GM23248 (cell line): ENCODE results near the gene MEST. TPM values are rescaled to one million over a fixed set of nuclear protein-coding genes. Genes with fewer than 3 reads are reported as not detected.
A peak's percentile ranks its signal among the peaks of the same experiment; 100 is the strongest.

Experiments
- DNase-seq: peaks from one replicate; pipeline ENCODE4 v3.0.0-alpha.2; 2015
- H2AFZ ChIP-seq: fragments of 200-600 bp; sonication (generic); 2 replicates; pipeline ENCODE4 v1.6.1; 2016; ENCODE audit warnings: antibody characterized with exemption
- H3F3A ChIP-seq: fragments of 200-600 bp; sonication (generic); 2 replicates; pipeline ENCODE4 v1.6.1; 2016; ENCODE audit warnings: mild to moderate bottlenecking, antibody characterized with exemption, mixed run types; ENCODE audit not compliant: insufficient read depth
- H3K27ac ChIP-seq: fragments of 200-600 bp; sonication (generic); 2 replicates; pipeline ENCODE4 v1.5.1; 2016; ENCODE audit warnings: mild to moderate bottlenecking
- H3K27me3 ChIP-seq: fragments of 200-600 bp; sonication (generic); replicated peaks from 2 replicates; pipeline ENCODE4 v1.6.1; 2016; ENCODE audit warnings: mild to moderate bottlenecking; ENCODE audit not compliant: insufficient read depth
- H3K36me3 ChIP-seq: fragments of 200-600 bp; sonication (generic); 2 replicates; pipeline ENCODE4 v1.6.1; 2016; ENCODE audit warnings: low read depth, mild to moderate bottlenecking
- H3K4me1 ChIP-seq: fragments of 200-600 bp; sonication (generic); 2 replicates; pipeline ENCODE4 v1.6.1; 2016; ENCODE audit warnings: mild to moderate bottlenecking; ENCODE audit not compliant: insufficient read depth
- H3K4me2 ChIP-seq: fragments of 200-600 bp; sonication (generic); one replicate; pipeline ENCODE4 v1.6.1; 2016; ENCODE audit warnings: mild to moderate bottlenecking; ENCODE audit not compliant: unreplicated experiment
- H3K4me3 ChIP-seq: fragments of 200-600 bp; sonication (generic); 2 replicates; pipeline ENCODE4 v1.5.1; 2016; ENCODE audit warnings: mild to moderate bottlenecking
- H3K79me2 ChIP-seq: fragments of 200-600 bp; sonication (generic); 2 replicates; pipeline ENCODE4 v1.6.1; 2016; ENCODE audit warnings: mild to moderate bottlenecking; ENCODE audit not compliant: insufficient read depth
- H3K9ac ChIP-seq: fragments of 200-600 bp; sonication (generic); 2 replicates; pipeline ENCODE4 v1.6.1; 2016; ENCODE audit warnings: mild to moderate bottlenecking
- H3K9me2 ChIP-seq: fragments of 200-600 bp; sonication (generic); 2 replicates; pipeline ENCODE4 v1.6.1; 2016; ENCODE audit warnings: mixed run types, mild to moderate bottlenecking, moderate library complexity; ENCODE audit not compliant: insufficient read depth
- H3K9me3 ChIP-seq: fragments of 200-600 bp; sonication (generic); one replicate; pipeline ENCODE4 v1.6.1; 2017; ENCODE audit warnings: low read depth
- H4K20me1 ChIP-seq: fragments of 200-600 bp; sonication (generic); 2 replicates; pipeline ENCODE4 v1.6.0; 2016; ENCODE audit not compliant: insufficient read depth
- EZH2 ChIP-seq: fragments of 200-600 bp; sonication (generic); IDR thresholded peaks from 2 replicates; pipeline ENCODE4 v1.6.1; 2018; ENCODE audit warnings: antibody characterized with exemption, mild to moderate bottlenecking; ENCODE audit not compliant: insufficient read depth, poor library complexity, severe bottlenecking
- EZH2phosphoT487 ChIP-seq: fragments of 200-600 bp; sonication (generic); IDR thresholded peaks from 2 replicates; pipeline ENCODE4 v1.6.1; 2018; ENCODE audit warnings: antibody characterized with exemption, moderate library complexity, mild to moderate bottlenecking, low read depth; ENCODE audit not compliant: insufficient read depth
- WGBS, 2 experiments: methylation state at CpG; one replicate each; pipeline ENCODE4 v1.1.6; 2015 to 2017; ENCODE audit warnings: low lambda C conversion rate in 2 of 2, low coverage in 1 of 2; ENCODE audit errors: missing lambda C conversion rate in 2 of 2; 5-methylcytosine and 5-hydroxymethylcytosine counted together
- in situ Hi-C: fragments of 300-500 bp; cut with MboI; formaldehyde crosslinking; loops from 2 replicates; pipeline ENCODE4 v1.15.0; 2020
- polyA plus RNA-seq: library from polyadenylated mRNA; unstranded; fragments of >200 nt; fragmentation: Nextera tagmentation; extraction: Ambion mirVana; gene quantifications from 2 replicates; pipeline ENCODE4 v1.2.1, GENCODE V29; 2016
- total RNA-seq: library from RNA; depleted of rRNA; stranded (reverse); fragments of >200 nt; shearing (Covaris generic); gene quantifications from 2 replicates; pipeline ENCODE4 v1.2.3, GENCODE V29; 2014

MEST gene
- total and polyA plus RNA-seq, 2 experiments from 2014 or later, result 8.5 to 12.6 TPM

DNA sequence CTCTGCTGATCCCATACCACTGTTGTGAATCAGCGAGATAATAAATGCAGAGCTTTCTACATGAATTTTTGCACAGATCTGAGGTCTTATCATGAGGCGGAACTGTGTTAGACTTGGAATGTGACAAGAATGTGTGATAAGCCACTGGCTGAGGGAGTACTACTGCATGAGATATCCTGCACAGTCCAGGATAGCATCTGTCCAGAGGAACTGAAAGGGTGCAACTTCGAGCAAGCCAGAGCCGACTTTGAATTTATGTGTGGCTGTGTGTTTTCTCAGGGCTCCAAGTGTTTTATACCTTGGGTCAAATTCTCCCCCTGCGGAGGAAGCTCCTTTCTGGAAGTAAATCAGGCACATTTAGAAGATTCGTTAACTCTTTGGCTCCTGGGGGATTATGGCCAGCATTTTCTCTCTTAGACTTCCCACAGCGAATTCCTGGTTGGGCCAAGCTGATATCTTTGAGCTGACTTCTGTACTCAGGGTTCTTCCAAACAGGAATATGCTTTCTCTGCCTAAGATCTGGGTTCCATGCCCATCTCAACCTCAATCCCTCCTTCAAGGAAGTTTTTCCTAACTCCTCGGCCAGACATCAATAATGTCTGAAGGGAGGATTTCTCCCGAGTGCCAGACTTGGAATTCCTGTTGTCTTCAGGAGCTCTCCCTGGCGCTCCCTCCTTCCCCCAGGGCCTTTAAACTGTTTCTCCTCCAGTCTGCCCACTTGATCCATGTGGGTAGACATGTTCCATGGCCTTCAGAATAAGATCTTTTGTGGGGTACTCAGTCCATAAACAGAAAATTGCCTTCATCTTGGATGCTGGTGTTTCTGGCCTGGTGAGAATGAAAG is 2.5 kb upstream of the MEST start:
- no peak for DNase-seq
- Histone ChIP-seq H3K79me2 (no peaks in the 10 kb centered on the region), H3K4me1 (no peaks in the 10 kb centered on the region), H3K4me2 (no peak overlapping the region), H3K9me2 (no peaks in the 10 kb centered on the region), H3K9me3 (no peaks in the 10 kb centered on the region), H3K27me3 (peaks cover 5% of the 10 kb centered on the region; the same call in 1 of the 2 replicates), H4K20me1 (no peaks in the 10 kb centered on the region), H3F3A (no peaks in the 10 kb centered on the region), H3K4me3 (no peak overlapping the region), H2AFZ (no peak overlapping the region), H3K9ac (no peak overlapping the region), H3K27ac (no peak overlapping the region), H3K36me3 (no peaks in the 10 kb centered on the region)
- TF ChIP-seq EZH2, result no peak
- TF ChIP-seq EZH2phosphoT487, result no peak
- in situ Hi-C loops, result no loop called here
- 81 to 83% methylated on average over 10 of the region's 10 CpGs for WGBS, 2 experiments

DNA sequence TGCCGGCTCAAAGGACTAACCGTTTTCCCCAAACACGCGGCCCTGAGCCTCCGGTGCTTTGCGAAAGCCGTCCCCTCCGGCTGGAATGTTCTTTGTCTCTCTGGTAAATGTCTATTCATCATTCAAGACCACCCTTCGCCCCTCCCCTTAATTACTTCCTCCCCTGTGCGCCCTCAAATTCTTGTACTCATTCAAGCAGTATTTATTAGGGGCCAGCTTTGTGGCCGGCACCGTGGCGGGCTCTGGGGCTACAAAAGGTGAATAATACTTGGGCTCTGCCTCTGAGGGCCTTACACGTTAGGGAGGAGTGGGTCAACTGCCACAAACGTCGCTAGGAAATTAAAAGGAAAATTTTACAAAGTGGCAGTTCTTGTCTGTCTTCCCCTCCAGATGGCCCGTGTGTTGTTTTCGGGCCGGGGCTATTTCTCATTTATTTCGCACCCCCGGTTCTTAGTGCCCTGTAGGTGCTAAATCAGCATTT is 1.5 kb upstream of the MEST start:
- no peaks in the 10 kb centered on the region for H4K20me1 ChIP-seq
- H2AFZ ChIP-seq, result no peak overlapping the region; the same call in 1 of the 2 replicates
- H3K4me3 ChIP-seq, result peak overlapping the region; percentile 63; the same call in 1 of the 2 replicates
- H3K9me3 ChIP-seq, result no peaks in the 10 kb centered on the region
- no peak for DNase-seq
- no peaks in the 10 kb centered on the region for H3K9me2 ChIP-seq
- no peaks in the 10 kb centered on the region for H3K36me3 ChIP-seq
- 91 to 93% methylated on average over 21 of the region's 21 CpGs for WGBS, 2 experiments
- H3K4me2 ChIP-seq, result peak overlapping the region; percentile 88
- no peak overlapping the region for H3K27ac ChIP-seq
- no peaks in the 10 kb centered on the region for H3K79me2 ChIP-seq
- no peaks in the 10 kb centered on the region; the same call in 1 of the 2 replicates for H3K27me3 ChIP-seq
- in situ Hi-C loops, result no loop called here
- no peak overlapping the region for H3K9ac ChIP-seq
- no peaks in the 10 kb centered on the region for H3K4me1 ChIP-seq
- no peaks in the 10 kb centered on the region for H3F3A ChIP-seq
- TF ChIP-seq EZH2, result no peak
- TF ChIP-seq EZH2phosphoT487, result no peak

DNA sequence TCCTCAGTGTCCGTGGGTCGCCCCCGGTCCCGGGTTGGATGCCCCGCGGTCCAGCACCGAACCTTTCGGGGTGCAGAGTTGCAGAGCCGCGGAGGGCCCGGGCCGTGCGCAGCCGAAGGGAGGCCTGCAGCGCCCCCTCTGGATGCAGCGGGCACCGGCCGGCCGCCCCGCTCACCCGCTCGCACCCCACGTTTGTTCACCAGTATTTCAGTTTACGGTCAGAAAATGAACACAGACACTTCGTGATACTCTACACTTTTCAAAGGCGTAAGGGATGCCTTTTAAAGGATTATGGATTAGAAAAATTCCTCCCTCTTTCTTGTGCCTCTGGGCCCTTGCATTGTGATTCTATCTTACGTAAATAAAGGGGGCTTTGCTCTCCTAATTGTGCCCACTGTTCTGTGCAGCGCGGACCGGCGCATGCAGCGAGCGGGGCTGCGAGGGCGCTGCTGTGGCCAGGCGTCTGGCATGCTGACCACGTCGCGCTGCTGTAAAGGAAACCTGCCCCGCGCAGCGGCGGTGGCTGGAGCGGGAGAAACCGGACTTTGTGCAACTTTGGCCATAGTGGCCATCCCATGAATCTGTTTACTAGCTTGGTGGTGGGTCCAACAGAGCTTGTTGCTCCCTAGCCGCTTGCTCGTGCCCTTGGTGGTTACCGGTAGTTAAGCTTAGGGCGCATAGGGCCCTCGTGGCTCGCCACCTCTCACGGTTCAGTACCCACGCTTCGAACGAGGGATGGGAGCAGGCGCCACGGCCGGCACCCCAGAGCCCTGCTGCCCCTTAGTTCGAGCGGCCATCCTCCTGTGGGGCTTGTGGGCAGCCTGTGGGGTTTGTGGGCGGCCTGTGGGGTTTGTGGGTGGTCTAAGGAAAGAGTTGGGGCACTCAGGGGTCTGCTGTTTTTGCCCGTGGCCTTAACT is 739 bp upstream of the MEST start:
- H3K4me1 ChIP-seq, result no peaks in the 10 kb centered on the region
- DNase-seq, result peak; percentile 66
- in situ Hi-C loops, result no loop called here
- no peaks in the 10 kb centered on the region for H3K9me3 ChIP-seq
- H3K9ac ChIP-seq, result no peak overlapping the region
- H3K27ac ChIP-seq, result no peak overlapping the region
- H3K4me3 ChIP-seq, result peak overlapping the region; percentile 63
- 33 to 62% methylated on average over 60 to 62 of the region's 62 CpGs for WGBS, 2 experiments
- H3F3A ChIP-seq, result no peaks in the 10 kb centered on the region
- peak overlapping the region; percentile 71 for H2AFZ ChIP-seq
- H3K4me2 ChIP-seq, result peak overlapping the region; percentile 88
- H3K9me2 ChIP-seq, result no peaks in the 10 kb centered on the region
- TF ChIP-seq EZH2phosphoT487, result no peak
- no peak for TF ChIP-seq EZH2
- no peaks in the 10 kb centered on the region for H4K20me1 ChIP-seq
- H3K36me3 ChIP-seq, result no peaks in the 10 kb centered on the region
- no peaks in the 10 kb centered on the region for H3K79me2 ChIP-seq
- no peaks in the 10 kb centered on the region; the same call in 1 of the 2 replicates for H3K27me3 ChIP-seq
